Measurements from ENCODE around the gene SLC9A9.

Gene SLC9A9

DNA sequence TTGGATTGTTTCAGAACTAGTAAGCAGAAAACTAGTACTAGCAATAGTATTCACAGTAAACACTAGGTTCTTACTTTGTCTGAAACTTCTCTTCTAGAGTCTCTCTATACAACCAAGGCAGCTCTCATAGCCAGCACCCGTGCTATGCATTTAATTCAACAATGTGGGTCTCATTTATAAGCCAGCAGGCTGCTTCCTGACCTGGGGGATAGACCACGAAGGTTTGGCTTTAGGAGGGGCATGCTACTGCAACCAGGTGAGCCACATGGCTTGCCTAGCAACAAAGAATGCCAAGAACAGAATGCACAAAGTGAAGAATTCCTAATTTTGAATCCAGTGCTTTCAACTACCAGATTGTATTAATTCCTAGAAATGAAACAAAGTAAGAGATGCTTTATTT is 514.9 kb downstream of the SLC9A9 start:
- Histone ChIP-seq H3K4me3 (ENCODE audit: low read length) (no peak overlapping the region), H3K9me2 (replicated peaks; ENCODE audit: insufficient read depth, low read length) (no peaks in the 10 kb centered on the region), H3F3A (ENCODE audit: insufficient read depth, low read length) (no peaks in the 10 kb centered on the region), H3K4me1 (ENCODE audit: low read length) (no peaks in the 10 kb centered on the region), H3K36me3 (replicated peaks; ENCODE audit: insufficient read depth, low read length) (no peaks in the 10 kb centered on the region), H3K27ac (ENCODE audit: low read length) (no peak overlapping the region), H4K20me1 (ENCODE audit: insufficient read depth, low read length) (no peaks in the 10 kb centered on the region), H3K79me2 (ENCODE audit: low read length) (no peaks in the 10 kb centered on the region), H3K27me3 (replicated peaks; ENCODE audit: insufficient read depth, low read length) (no peaks in the 10 kb centered on the region), H3K9me3 (replicated peaks; ENCODE audit: insufficient read depth, low read length) (no peaks in the 10 kb centered on the region), H2AFZ (ENCODE audit: low read length) (no peak overlapping the region), H3K4me2 (ENCODE audit: low read depth, low read length) (no peak overlapping the region), H3K9ac (ENCODE audit: low read length) (no peak overlapping the region)
- no peak for TF ChIP-seq CTCF (IDR thresholded peaks at IDR 0.05; ENCODE audit: low read length)
- no peak for TF ChIP-seq EZH2 (optimal IDR thresholded peaks at IDR 0.05; ENCODE audit: low read depth, low read length)
- no peak for TF ChIP-seq EZH2phosphoT487 (IDR thresholded peaks at IDR 0.05; ENCODE audit: low read length)
- DNase-seq = no peak

- TF ChIP-seq EZH2phosphoT487 (IDR thresholded peaks at IDR 0.05; ENCODE audit: low read length) = no peak
- no peak for TF ChIP-seq CTCF (IDR thresholded peaks at IDR 0.05; ENCODE audit: low read length)
- no peak for TF ChIP-seq EZH2 (optimal IDR thresholded peaks at IDR 0.05; ENCODE audit: low read depth, low read length)
- no peak overlapping the region for H3K4me2 ChIP-seq (ENCODE audit: low read depth, low read length)
- no peaks in the 10 kb centered on the region for H3K9me3 ChIP-seq (replicated peaks; ENCODE audit: insufficient read depth, low read length)
- H3K79me2 ChIP-seq (ENCODE audit: low read length) = no peaks in the 10 kb centered on the region
- no peak overlapping the region for H3K4me3 ChIP-seq (ENCODE audit: low read length)
- H3K4me1 ChIP-seq (ENCODE audit: low read length) = no peaks in the 10 kb centered on the region
- no peaks in the 10 kb centered on the region for H3K36me3 ChIP-seq (replicated peaks; ENCODE audit: insufficient read depth, low read length)
- H3K27me3 ChIP-seq (replicated peaks; ENCODE audit: insufficient read depth, low read length) = no peaks in the 10 kb centered on the region
- no peak overlapping the region for H2AFZ ChIP-seq (ENCODE audit: low read length)
- H3K9me2 ChIP-seq (replicated peaks; ENCODE audit: insufficient read depth, low read length) = no peaks in the 10 kb centered on the region
- no peaks in the 10 kb centered on the region for H3F3A ChIP-seq (ENCODE audit: insufficient read depth, low read length)
- H3K9ac ChIP-seq (ENCODE audit: low read length) = no peak overlapping the region
- DNase-seq = no peak
- no peak overlapping the region for H3K27ac ChIP-seq (ENCODE audit: low read length)
- no peaks in the 10 kb centered on the region for H4K20me1 ChIP-seq (ENCODE audit: insufficient read depth, low read length)
Measured at GRCh38 chr3:143332026-143332425, 516.2 kb downstream of the SLC9A9 start.

GRCh38 chr3:143331350-143331749 is 516.9 kb downstream of the SLC9A9 start:
- H3K4me1 ChIP-seq (ENCODE audit: low read length) = no peaks in the 10 kb centered on the region
- no peak overlapping the region for H3K9ac ChIP-seq (ENCODE audit: low read length)
- H3K9me3 ChIP-seq (replicated peaks; ENCODE audit: insufficient read depth, low read length) = no peaks in the 10 kb centered on the region
- H3K9me2 ChIP-seq (replicated peaks; ENCODE audit: insufficient read depth, low read length) = no peaks in the 10 kb centered on the region
- no peak overlapping the region for H3K4me2 ChIP-seq (ENCODE audit: low read depth, low read length)
- no peaks in the 10 kb centered on the region for H3K79me2 ChIP-seq (ENCODE audit: low read length)
- H3K27me3 ChIP-seq (replicated peaks; ENCODE audit: insufficient read depth, low read length) = no peaks in the 10 kb centered on the region
- H4K20me1 ChIP-seq (ENCODE audit: insufficient read depth, low read length) = no peaks in the 10 kb centered on the region
- no peaks in the 10 kb centered on the region for H3F3A ChIP-seq (ENCODE audit: insufficient read depth, low read length)
- H3K27ac ChIP-seq (ENCODE audit: low read length) = no peak overlapping the region
- TF ChIP-seq EZH2 (optimal IDR thresholded peaks at IDR 0.05; ENCODE audit: low read depth, low read length) (no peak), CTCF (IDR thresholded peaks at IDR 0.05; ENCODE audit: low read length) (no peak), EZH2phosphoT487 (IDR thresholded peaks at IDR 0.05; ENCODE audit: low read length) (no peak)
- no peak overlapping the region for H2AFZ ChIP-seq (ENCODE audit: low read length)
- no peak for DNase-seq
- no peak overlapping the region for H3K4me3 ChIP-seq (ENCODE audit: low read length)
- H3K36me3 ChIP-seq (replicated peaks; ENCODE audit: insufficient read depth, low read length) = no peaks in the 10 kb centered on the region
